ENCODE measurements around the gene FAM222B. TPM values are rescaled to one million over a fixed set of nuclear protein-coding genes. Genes with fewer than 3 reads are reported as not detected.

FAM222B gene
- polyA plus RNA-seq, 1 donor from 2014 or later, result 6.4 TPM

DNA sequence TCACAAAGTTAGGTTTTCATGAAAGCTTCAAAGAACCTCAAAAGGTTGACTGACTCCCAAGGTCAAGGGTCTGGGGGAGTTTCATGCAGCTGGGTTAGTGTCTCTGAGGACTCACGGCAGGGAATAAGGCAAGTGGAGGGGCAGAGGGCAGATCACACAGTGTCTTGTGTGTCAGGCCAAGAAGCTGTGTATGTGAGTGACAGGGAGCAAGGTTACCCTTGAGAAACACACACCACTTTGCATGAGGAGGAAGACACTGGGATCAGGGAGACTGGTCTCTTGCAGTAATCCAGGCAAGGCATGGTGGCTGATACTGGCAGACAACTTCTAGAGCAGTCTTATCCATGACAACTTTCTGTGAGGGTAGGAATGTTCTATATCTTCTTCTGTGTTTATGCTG lies 48.6 kb upstream of the FAM222B start:
- Histone ChIP-seq H3K79me2 (replicated peaks; ENCODE audit: insufficient read depth, low read length) (peaks cover 18% of the 10 kb centered on the region), H3K9ac (ENCODE audit: low read length) (no peak overlapping the region), H3K4me2 (ENCODE audit: low read length) (no peak overlapping the region), H2AFZ (ENCODE audit: low read depth, low read length) (no peak overlapping the region), H3K4me3 (ENCODE audit: low read length) (no peak overlapping the region), H3K36me3 (ENCODE audit: insufficient read depth, low read length) (no peaks in the 10 kb centered on the region), H3K9me2 (ENCODE audit: insufficient read depth, low read length) (no peaks in the 10 kb centered on the region), H3K27me3 (ENCODE audit: insufficient read depth, low read depth, low read length) (no peaks in the 10 kb centered on the region), H3K27ac (ENCODE audit: low read length) (no peak overlapping the region), H4K20me1 (ENCODE audit: insufficient read depth) (no peaks in the 10 kb centered on the region), H3K9me3 (ENCODE audit: low read length) (no peaks in the 10 kb centered on the region), H3F3A (ENCODE audit: insufficient read depth, low read length, poor library complexity, severe bottlenecking) (no peaks in the 10 kb centered on the region)
- TF ChIP-seq TAF1 (IDR thresholded peaks at IDR 0.05; ENCODE audit: low read depth) (no peak), SMC3 (conservative IDR thresholded peaks at IDR 0.05; ENCODE audit: poor library complexity) (no peak), CTCF (IDR thresholded peaks at IDR 0.05; ENCODE audit: poor library complexity, severe bottlenecking) (no peak), RAD21 (conservative IDR thresholded peaks at IDR 0.05) (no peak), EZH2 (IDR thresholded peaks at IDR 0.05; ENCODE audit: borderline replicate concordance, insufficient read depth, low read length, poor library complexity, severe bottlenecking) (no peak), REST (IDR thresholded peaks at IDR 0.05; ENCODE audit: borderline replicate concordance) (no peak), EP300 (conservative IDR thresholded peaks at IDR 0.05; ENCODE audit: poor library complexity, severe bottlenecking) (no peak), POLR2AphosphoS5 (IDR thresholded peaks at IDR 0.05) (no peak), MXI1 (conservative IDR thresholded peaks at IDR 0.05; ENCODE audit: poor library complexity, severe bottlenecking) (no peak)

DNA sequence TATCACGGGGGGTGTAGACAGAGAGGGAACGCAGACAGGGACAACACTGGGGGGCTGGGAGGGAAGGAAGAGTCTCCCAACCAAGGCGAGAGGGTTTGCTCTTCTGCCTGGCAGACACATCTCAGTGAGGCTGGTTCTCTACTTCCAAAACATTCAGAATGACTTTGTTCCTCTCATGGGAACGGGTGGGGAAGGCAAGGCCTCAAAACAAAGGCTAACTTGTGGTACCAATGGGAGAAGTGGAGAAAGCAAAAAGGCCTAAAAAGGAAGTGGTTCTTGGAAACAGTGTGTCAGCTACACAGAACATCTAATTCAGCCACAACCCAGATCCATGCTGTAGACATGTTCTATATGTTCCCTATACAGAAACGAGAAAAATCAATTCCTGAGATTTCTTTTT lies 47.4 kb upstream of the FAM222B start:
- no peaks in the 10 kb centered on the region for H3K36me3 ChIP-seq (ENCODE audit: insufficient read depth, low read length)
- no peaks in the 10 kb centered on the region for H4K20me1 ChIP-seq (ENCODE audit: insufficient read depth)

More for the DNA sequence above, 47.4 kb upstream of the FAM222B start:
- Histone ChIP-seq H3K27me3 (ENCODE audit: insufficient read depth, low read depth, low read length) (no peaks in the 10 kb centered on the region), H3K4me3 (ENCODE audit: low read length) (no peak overlapping the region), H3K4me2 (ENCODE audit: low read length) (no peak overlapping the region), H3K9me3 (ENCODE audit: low read length) (no peaks in the 10 kb centered on the region), H2AFZ (ENCODE audit: low read depth, low read length) (no peak overlapping the region), H3K9ac (ENCODE audit: low read length) (no peak overlapping the region), H3F3A (ENCODE audit: insufficient read depth, low read length, poor library complexity, severe bottlenecking) (no peaks in the 10 kb centered on the region), H3K79me2 (replicated peaks; ENCODE audit: insufficient read depth, low read length) (peaks cover 5% of the 10 kb centered on the region), H3K9me2 (ENCODE audit: insufficient read depth, low read length) (no peaks in the 10 kb centered on the region), H3K27ac (ENCODE audit: low read length) (no peak overlapping the region)
- TF ChIP-seq EZH2 (IDR thresholded peaks at IDR 0.05; ENCODE audit: borderline replicate concordance, insufficient read depth, low read length, poor library complexity, severe bottlenecking) (no peak), REST (IDR thresholded peaks at IDR 0.05; ENCODE audit: borderline replicate concordance) (no peak), MXI1 (conservative IDR thresholded peaks at IDR 0.05; ENCODE audit: poor library complexity, severe bottlenecking) (no peak), RAD21 (conservative IDR thresholded peaks at IDR 0.05) (no peak), CTCF (IDR thresholded peaks at IDR 0.05; ENCODE audit: poor library complexity, severe bottlenecking) (no peak), POLR2AphosphoS5 (IDR thresholded peaks at IDR 0.05) (no peak), SMC3 (conservative IDR thresholded peaks at IDR 0.05; ENCODE audit: poor library complexity) (no peak), EP300 (conservative IDR thresholded peaks at IDR 0.05; ENCODE audit: poor library complexity, severe bottlenecking) (no peak), TAF1 (IDR thresholded peaks at IDR 0.05; ENCODE audit: low read depth) (no peak)
